ENCODE measurements around the gene APOA4.

APOA4 gene

DNA sequence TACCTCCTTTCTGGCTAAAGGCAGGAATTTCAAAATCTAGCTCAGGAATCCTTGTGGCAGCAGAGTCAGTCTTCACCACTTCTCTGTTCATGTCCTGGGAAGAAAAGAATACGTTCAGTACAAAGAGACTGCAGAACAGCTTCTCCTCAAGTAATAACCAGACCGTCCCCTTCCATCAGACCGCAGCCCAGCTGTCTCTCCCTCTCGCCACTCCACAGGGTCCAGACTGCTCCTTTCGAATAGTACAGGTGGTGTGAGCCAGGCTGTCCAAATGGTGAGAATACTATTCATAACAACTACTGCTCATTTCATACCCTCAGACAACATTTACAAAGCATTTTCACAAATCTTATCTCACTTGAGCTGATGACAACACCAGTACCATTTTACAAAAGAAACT, 36.1 kb downstream of the APOA4 start:
- TF ChIP-seq, protein P1, sequence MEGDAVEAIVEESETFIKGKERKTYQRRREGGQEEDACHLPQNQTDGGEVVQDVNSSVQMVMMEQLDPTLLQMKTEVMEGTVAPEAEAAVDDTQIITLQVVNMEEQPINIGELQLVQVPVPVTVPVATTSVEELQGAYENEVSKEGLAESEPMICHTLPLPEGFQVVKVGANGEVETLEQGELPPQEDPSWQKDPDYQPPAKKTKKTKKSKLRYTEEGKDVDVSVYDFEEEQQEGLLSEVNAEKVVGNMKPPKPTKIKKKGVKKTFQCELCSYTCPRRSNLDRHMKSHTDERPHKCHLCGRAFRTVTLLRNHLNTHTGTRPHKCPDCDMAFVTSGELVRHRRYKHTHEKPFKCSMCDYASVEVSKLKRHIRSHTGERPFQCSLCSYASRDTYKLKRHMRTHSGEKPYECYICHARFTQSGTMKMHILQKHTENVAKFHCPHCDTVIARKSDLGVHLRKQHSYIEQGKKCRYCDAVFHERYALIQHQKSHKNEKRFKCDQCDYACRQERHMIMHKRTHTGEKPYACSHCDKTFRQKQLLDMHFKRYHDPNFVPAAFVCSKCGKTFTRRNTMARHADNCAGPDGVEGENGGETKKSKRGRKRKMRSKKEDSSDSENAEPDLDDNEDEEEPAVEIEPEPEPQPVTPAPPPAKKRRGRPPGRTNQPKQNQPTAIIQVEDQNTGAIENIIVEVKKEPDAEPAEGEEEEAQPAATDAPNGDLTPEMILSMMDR (IDR thresholded peaks at IDR 0.05; ENCODE audit: extremely low read depth, missing control alignments) = no peak
- no peak for DNase-seq (ENCODE audit: low spot score)

DNA sequence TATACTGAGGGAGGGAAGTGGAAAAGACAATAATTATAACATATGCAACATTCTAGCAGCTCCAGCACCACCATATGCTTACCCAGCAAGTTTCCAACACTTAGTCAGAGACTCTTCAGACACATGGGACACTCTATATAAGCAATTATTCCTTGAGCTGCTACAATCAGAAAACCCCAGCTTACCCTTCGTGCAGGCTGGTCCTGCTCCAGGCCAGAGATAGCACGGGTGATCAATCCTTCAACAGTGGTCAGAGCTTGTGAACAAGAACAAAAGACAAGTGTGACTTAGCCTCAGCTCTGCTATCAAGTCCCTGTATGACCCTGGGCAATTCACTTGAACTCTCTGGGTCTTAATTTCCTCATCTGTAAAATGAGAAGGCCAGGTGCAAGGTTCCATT, 36.8 kb downstream of the APOA4 start:
- no peak for DNase-seq (ENCODE audit: low spot score)
- TF ChIP-seq, protein P1 (IDR thresholded peaks at IDR 0.05; ENCODE audit: extremely low read depth, missing control alignments) = no peak

- no peak for DNase-seq (ENCODE audit: low spot score)
- TF ChIP-seq, protein P1 (IDR thresholded peaks at IDR 0.05; ENCODE audit: extremely low read depth, missing control alignments) = no peak
Measured at GRCh38 chr11:116782728-116783127, 40.4 kb downstream of the APOA4 start.

DNA sequence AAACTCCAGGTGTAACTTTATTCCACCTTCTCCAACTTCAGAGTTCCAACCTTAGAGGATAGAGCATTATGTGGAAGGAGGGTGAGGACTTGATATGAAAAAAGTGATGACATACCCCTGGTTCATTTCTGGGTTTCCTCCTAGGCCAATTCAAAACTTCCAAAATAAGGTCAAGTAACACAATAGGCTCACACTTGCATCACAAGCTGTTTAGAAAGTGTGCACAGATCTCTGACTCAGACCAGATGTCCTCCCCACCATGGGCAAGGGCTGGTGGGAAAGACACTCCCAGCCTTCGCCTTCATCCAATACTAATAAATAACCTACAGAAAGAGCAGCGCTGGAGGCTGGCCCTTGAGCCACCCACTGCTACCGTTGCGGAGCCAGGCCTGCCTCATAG, 44.5 kb downstream of the APOA4 start:
- no peak for DNase-seq (ENCODE audit: low spot score)
- TF ChIP-seq, protein P1 (IDR thresholded peaks at IDR 0.05; ENCODE audit: extremely low read depth, missing control alignments) = no peak

DNA sequence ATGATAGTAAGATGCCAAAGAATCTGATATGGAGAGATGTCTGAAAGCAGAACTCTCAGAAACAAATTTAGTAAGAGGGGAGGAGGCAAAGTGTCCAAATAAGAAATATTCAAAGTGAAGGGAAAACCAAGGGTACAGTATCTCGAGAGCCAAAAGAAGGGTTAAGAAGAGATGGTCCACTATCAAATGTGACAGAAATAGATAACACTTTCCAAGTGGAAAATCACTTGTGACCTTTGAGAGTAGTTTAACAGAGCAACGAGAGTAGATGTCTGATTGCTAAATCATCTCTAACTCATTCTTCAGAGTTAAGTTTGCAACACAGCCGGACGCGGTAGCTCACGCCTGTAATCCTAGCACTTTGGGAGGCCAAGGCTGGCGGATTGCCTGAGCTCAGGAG, 46.0 kb downstream of the APOA4 start:
- TF ChIP-seq, protein P1 (IDR thresholded peaks at IDR 0.05; ENCODE audit: extremely low read depth, missing control alignments) = no peak
- DNase-seq (ENCODE audit: low spot score) = no peak

GRCh38 chr11:116776522-116776984, 46.6 kb downstream of the APOA4 start:
- DNase-seq (ENCODE audit: low spot score) = no peak

GRCh38 chr11:116775975-116776374, 47.1 kb downstream of the APOA4 start:
- TF ChIP-seq, protein P1 (IDR thresholded peaks at IDR 0.05; ENCODE audit: extremely low read depth, missing control alignments) = no peak
- DNase-seq (ENCODE audit: low spot score) = no peak

More at GRCh38 chr11:116776522-116776984, 46.6 kb downstream of the APOA4 start:
- TF ChIP-seq, protein P1 (IDR thresholded peaks at IDR 0.05; ENCODE audit: extremely low read depth, missing control alignments) = no peak

Measured in GM20000 (cell line).